ENCODE measurements around the gene MGAT4A.

Gene MGAT4A

DNA sequence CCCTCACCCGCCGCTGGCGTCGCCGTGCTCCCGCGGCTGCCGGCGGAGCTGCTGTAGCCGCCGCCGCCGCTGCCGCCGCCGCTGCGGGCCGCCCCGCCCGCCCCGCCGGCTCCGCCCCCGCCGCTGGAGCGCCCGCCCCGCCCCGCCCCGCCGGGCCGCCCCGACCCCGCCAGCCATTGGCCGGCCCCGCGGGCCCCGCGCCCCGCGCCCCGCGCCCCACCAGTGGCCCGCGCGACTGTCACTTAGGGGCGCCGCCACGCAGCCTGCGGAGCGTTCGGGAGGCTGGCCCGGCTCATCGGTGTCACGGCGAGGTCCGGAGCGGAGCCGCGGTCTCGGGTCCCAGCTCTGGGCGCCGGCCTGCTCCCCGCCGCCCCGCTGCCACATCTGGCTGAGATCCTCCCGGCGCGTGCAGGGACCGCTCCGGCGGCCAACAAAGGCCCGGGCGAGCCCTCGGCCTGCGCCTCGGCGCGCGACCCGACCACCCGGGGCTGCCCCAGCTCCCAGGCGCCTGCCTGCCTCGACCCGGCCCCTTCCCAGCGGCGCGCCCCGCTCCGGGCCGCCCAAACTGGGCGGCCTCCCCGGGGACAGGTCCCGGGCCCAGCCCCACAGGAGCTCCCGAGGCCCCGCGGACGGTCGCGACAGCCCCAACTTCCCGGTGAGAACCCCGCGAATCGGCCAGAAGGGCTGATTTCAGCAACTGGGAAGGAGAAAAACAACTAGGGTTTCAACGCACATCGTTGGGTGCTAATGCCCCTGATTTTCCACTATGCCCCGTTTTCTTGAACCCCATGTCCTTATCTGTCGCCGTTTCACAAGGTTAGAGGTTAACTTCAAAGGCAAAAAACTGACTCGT lies at the start of gene MGAT4A:
TSS of gene MGAT4A (minus strand) at position 92 of the 853 bp plus-strand sequence. CDS start 4,800 bp downstream, outside the sequence.
- DNase-seq, result peak; percentile 58

- no peak for DNase-seq
Measured at GRCh38 chr2:98778741-98779483, 48.0 kb upstream of the MGAT4A start.

GRCh38 chr2:98778151-98778550 lies 47.2 kb upstream of the MGAT4A start:
- no peak for DNase-seq

DNA sequence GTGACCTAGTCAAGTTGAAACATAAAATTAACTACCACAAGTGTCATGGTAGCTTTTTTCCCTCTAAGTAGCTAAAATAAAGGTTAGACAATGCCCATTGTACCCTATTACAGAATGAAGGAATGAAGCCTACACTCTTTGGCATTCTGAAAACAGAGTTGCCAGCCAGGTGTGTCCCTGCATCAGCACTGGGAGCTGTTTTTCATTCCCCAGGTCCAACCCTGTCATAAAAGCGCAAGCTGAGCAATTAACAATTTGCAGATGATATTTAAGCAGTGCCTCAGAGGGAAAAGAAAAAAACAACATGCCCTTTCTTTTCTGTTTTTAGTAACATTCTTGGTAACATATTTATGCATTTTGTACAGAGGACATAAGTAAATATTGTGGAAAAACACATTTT lies 46.8 kb upstream of the MGAT4A start:
- no peak for DNase-seq

DNA sequence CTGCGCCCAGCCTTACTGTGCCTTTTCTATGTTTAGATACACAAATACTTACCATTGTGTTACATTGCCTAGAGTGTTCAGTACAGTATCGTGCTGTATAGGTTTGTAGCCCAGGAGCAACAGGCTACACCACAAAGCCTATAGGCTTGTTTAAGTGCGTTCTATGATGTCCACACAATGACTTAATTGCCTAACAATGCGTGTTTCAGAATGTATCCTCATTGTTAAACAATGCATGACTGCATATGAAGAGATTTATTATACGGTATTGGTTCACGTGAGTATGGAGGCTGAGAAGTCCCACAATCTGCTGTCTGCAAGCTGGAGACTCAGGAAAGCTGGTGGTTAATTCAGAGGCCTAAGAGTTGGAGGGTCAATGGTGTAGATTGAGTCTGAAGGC lies 46.1 kb upstream of the MGAT4A start:
- no peak for DNase-seq

GRCh38 chr2:98776136-98776535 lies 45.2 kb upstream of the MGAT4A start:
- no peak for DNase-seq

- DNase-seq, result no peak
Measured at GRCh38 chr2:98775146-98775986, 44.4 kb upstream of the MGAT4A start.

GRCh38 chr2:98773907-98774306 lies 43.0 kb upstream of the MGAT4A start:
- DNase-seq, result no peak

- no peak for DNase-seq
Measured at GRCh38 chr2:98773169-98773568, 42.2 kb upstream of the MGAT4A start.

GRCh38 chr2:98772536-98772935 lies 41.6 kb upstream of the MGAT4A start:
- no peak for DNase-seq

DNA sequence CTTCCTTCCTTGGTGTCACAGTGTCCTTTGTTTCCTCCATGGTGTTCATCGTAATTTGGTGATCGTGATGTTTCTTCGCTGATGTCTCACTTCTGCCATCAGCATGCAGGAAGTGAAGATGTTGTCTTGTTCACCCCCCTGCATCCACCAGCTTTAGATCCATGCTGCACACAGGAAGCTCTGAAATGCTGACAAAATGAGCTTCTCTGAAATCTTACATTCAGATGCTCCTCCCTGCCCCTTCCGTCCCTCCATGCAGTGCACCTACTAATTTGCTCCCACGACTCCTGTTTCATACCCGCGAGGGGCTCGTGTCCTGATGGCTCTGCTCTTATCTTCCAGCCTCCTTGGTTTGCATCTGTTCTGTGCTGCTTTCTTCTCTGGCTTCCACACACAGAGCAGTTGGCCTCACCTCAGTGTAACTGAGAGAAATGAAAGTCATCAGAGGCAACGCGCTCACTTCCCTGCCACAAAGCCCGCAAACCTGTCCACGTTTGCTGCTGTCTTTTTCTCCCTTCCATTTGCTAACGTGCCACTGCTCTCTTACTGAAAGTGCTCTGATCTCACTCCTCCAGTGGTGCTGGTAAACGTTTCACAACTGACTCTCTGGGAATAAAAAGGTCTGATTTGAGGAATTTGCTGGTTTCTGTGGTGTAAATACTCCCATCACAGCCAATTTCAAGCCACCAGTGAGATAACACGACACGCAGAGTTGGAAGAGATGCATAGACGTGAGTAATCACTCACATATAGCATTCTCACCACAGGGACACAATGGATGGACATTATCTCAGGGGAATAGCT lies 41.0 kb upstream of the MGAT4A start:
- DNase-seq, result no peak

- DNase-seq, result no peak
Measured at GRCh38 chr2:98771264-98771663, 40.3 kb upstream of the MGAT4A start.

GRCh38 chr2:98769784-98770183 lies 38.9 kb upstream of the MGAT4A start:
- DNase-seq, result peak; percentile 80

GRCh38 chr2:98769114-98769476 lies 38.2 kb upstream of the MGAT4A start:
- DNase-seq, result no peak

DNA sequence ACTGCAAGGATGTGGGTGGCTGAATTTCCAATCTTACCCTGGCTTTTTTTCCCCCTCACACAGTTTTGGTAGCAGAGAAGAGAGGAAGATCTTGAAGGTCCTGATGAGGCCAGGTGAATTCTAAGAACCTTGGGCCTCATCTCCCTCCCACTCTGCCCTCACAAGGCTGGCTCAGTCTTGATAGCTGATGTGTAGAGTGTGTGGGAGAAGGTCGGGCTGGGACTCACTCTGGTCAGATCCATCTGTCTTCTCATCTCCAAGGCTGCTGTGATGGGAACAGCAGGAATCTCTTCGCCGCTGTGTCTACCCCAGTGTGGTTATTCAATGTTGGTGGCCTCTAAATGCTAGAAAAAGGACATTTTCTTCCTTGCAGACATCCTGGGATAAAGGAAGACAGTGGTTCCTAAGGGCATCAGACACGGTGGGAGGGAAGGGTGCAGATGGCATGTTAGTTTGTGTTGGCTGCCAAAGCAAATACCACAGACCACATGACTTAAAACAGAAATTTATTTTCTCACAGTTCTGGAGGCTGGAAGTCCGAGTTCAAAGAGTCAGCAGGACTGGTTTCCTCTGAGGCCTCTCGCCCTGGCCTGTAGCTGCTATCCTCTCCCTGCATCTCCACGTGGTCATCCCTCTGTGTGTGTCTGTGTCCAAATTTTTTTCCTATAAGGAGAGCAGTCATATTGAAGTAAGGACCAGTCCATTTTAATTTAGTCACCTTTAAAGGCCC lies 37.6 kb upstream of the MGAT4A start:
- DNase-seq, result no peak

DNA sequence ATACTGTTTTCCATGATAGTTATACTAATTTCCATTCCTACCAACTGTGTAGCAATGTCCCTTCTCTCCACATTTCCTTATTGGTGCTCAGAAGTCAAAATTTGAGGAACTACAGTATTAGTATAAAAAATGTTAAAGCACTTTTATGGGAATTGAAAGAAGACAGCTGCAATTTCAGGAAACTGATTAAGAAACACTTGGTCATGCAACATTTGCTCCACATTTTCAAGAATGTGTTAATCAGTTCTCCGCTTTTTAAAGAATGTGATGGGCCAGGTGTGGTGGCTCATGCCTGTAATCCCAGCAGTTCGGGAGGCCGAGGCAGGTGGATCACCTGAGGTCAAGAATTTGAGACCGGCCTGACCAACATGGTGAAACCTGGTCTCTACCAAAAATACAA lies 33.6 kb upstream of the MGAT4A start:
- DNase-seq, result no peak

GRCh38 chr2:98763209-98763951 lies 32.4 kb upstream of the MGAT4A start:
- no peak for DNase-seq

DNA sequence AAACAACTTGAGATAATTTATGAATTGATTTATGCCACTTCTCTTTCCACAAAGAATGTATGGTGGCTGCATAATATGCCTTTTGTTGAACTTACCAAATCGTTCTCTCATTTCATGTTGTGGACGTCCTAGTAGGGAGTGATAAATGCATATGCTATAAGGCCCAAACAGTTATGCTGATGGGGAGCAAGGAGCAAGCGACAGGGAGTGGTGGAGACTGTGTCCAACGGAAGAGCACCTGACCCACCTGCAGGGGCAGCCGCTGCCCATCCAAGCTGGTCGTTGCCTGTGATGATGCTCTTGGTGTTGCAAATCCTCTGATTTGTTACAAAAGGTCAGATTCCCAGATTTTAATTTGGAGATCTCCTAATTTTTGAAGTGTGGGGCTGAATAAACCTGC lies 31.0 kb upstream of the MGAT4A start:
- DNase-seq, result no peak

DNA sequence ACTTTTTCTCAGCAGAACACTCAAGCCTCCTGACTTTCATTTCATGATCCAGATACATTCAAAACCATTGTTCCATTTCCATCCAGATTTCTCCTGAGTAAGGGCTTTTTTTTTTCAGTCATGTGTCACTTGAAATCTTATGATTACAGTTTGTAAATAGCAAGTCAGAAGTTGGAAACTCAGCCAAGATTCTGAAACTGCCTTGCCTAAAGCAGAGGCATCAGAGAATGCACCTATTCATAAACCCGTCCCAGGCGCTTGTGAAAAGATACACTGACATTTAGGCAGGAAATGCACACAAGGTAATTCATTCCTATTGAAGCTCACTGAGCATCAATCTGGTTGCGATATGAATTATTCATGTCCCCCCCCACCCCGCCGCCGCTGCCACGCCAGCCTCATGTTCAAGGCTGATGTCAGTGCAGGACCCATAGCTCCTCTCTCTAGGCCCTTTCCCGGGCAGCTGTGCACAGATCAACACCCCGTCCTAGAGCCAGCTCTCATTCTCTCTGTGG lies 30.4 kb upstream of the MGAT4A start:
- no peak for DNase-seq

- no peak for DNase-seq
Measured at GRCh38 chr2:98759827-98760625, 29.1 kb upstream of the MGAT4A start.
